AG04449 (cell line): ENCODE results near the gene CASP3.
A peak's percentile ranks its signal among the peaks of the same experiment; 100 is the strongest.
"Not testable (repeated sequence)": the region's sequence is repeated elsewhere in the genome, so short reads cannot be mapped to it uniquely, and the experiment has no call there.

ENCODE experiments used
- CTCF ChIA-PET: fragments of 350-600 bp; formaldehyde crosslinking; extraction: SDS; loops from one replicate; lab custom pipeline; 2021; ENCODE audit warnings: antibody characterized with exemption; lab: Yijun Ruan, JAX
- POLR2A ChIA-PET: fragments of 400-600, 350-600 bp; formaldehyde crosslinking; extraction: SDS; loops from one replicate; lab custom pipeline; 2020; ENCODE audit warnings: antibody characterized with exemption, inconsistent platforms; lab: Yijun Ruan, JAX
- DNase-seq: peaks from one replicate; pipeline ENCODE4 v3.0.0-alpha.2; 2010; ENCODE audit warnings: low read depth, low spot score
- H3K4me3 ChIP-seq: 2 replicates; pipeline ENCODE4 v1.5.1; 2011; ENCODE audit warnings: low read depth, mild to moderate bottlenecking, control low read depth, low read length
- CTCF ChIP-seq: IDR thresholded peaks from one replicate; pipeline ENCODE4 v1.5.1; 2011; ENCODE audit warnings: mild to moderate bottlenecking, moderate library complexity, low read length, control low read depth, inconsistent platforms; ENCODE audit not compliant: insufficient read depth; ENCODE audit errors: missing control alignments

The CASP3 gene

GRCh38 chr4:184657144-184657543 is 7.9 kb upstream of the CASP3 start:
- H3K4me3 ChIP-seq = no peak overlapping the region
- DNase-seq = no peak
- TF ChIP-seq CTCF = no peak
- ChIA-PET POLR2A (no interaction called here), CTCF (no interaction called here)

GRCh38 chr4:184655889-184656869 is 6.9 kb upstream of the CASP3 start:
- DNase-seq = no peak
- TF ChIP-seq CTCF = no peak
- ChIA-PET POLR2A (no interaction called here), CTCF (no interaction called here)
- no peak overlapping the region for H3K4me3 ChIP-seq

GRCh38 chr4:184653650-184654049 is 4.4 kb upstream of the CASP3 start:
- CTCF ChIA-PET = interaction anchor here (0.7 to 1.5 kb wide), 4 partner anchors 9 to 92 kb away, joined by 3 to 4 read pairs (median 4); partner anchors contain the start of gene CENPU
- POLR2A ChIA-PET = no interaction called here
- H3K4me3 ChIP-seq = no peak overlapping the region
- peak; percentile 34 for DNase-seq
- TF ChIP-seq CTCF = no peak

GRCh38 chr4:184652681-184653080 is 3.4 kb upstream of the CASP3 start:
- POLR2A ChIA-PET, H3K4me3 ChIP-seq, DNase-seq: not testable (repeated sequence)
- CTCF ChIA-PET = interaction anchor here (1.5 kb wide), 1 partner anchor 93 kb away, joined by 3 read pairs; no protein-coding TSS in a partner anchor

GRCh38 chr4:184651899-184652298 is 2.7 kb upstream of the CASP3 start:
- ChIA-PET POLR2A (no interaction called here), CTCF (no interaction called here)
- no peak overlapping the region for H3K4me3 ChIP-seq
- DNase-seq = no peak
- TF ChIP-seq CTCF = no peak

- TF ChIP-seq CTCF = no peak
- no peak for DNase-seq
Measured at GRCh38 chr4:184649971-184650855, 966 bp upstream of the CASP3 start.

More at GRCh38 chr4:184649971-184650855, 966 bp upstream of the CASP3 start:
- H3K4me3 ChIP-seq = peak overlapping the region; percentile 79
- CTCF ChIA-PET = interaction anchor here (0.7 to 1.6 kb wide), 2 partner anchors 10 to 387 kb away, joined by 3 read pairs; no protein-coding TSS in a partner anchor
- POLR2A ChIA-PET = interaction anchor here (1.0 to 1.6 kb wide), 3 partner anchors 10 to 386 kb away, joined by 4 to 5 read pairs (median 4); partner anchors contain the start of gene CENPU
